ENCODE measurements around the gene P4HA3.

Gene P4HA3

GRCh38 chr11:74232311-74232950 lies 79.0 kb downstream of the P4HA3 start:
- Histone ChIP-seq H3K9me2 (replicated peaks; ENCODE audit: control insufficient read depth, low read length) (no peaks in the 10 kb centered on the region), H3K4me3 (ENCODE audit: low read length) (no peak overlapping the region), H3K9me3 (ENCODE audit: control insufficient read depth, insufficient read depth, low read length) (no peaks in the 10 kb centered on the region), H4K20me1 (ENCODE audit: control insufficient read depth, insufficient read depth, low read depth, low read length) (no peaks in the 10 kb centered on the region), H3F3A (ENCODE audit: control insufficient read depth, insufficient read depth) (no peaks in the 10 kb centered on the region), H3K36me3 (ENCODE audit: control insufficient read depth, low read length) (peaks cover 54% of the 10 kb centered on the region), H3K27ac (ENCODE audit: low read depth, low read length) (no peak overlapping the region), H3K4me1 (ENCODE audit: control insufficient read depth, low read length) (no peaks in the 10 kb centered on the region), H3K4me2 (ENCODE audit: low read length) (no peak overlapping the region), H3K79me2 (ENCODE audit: control insufficient read depth, low read length) (no peaks in the 10 kb centered on the region), H3K27me3 (ENCODE audit: control insufficient read depth, low read length) (no peaks in the 10 kb centered on the region)
- TF ChIP-seq EZH2phosphoT487 (IDR thresholded peaks at IDR 0.05; ENCODE audit: borderline replicate concordance, low read length), result no peak
- TF ChIP-seq CTCF (IDR thresholded peaks at IDR 0.05; ENCODE audit: low read depth, low read length, poor library complexity, severe bottlenecking), result no peak

GRCh38 chr11:74226907-74227306 lies 84.5 kb downstream of the P4HA3 start:
- Histone ChIP-seq H3K4me1 (ENCODE audit: control insufficient read depth, low read length) (no peaks in the 10 kb centered on the region), H3K9me3 (ENCODE audit: control insufficient read depth, insufficient read depth, low read length) (no peaks in the 10 kb centered on the region; the same call in 1 of the 2 replicates), H3K9me2 (replicated peaks; ENCODE audit: control insufficient read depth, low read length) (no peaks in the 10 kb centered on the region), H3K27me3 (ENCODE audit: control insufficient read depth, low read length) (no peaks in the 10 kb centered on the region), H3K4me2 (ENCODE audit: low read length) (no peak overlapping the region), H3K4me3 (ENCODE audit: low read length) (no peak overlapping the region), H3K27ac (ENCODE audit: low read depth, low read length) (no peak overlapping the region), H4K20me1 (ENCODE audit: control insufficient read depth, insufficient read depth, low read depth, low read length) (no peaks in the 10 kb centered on the region), H3K36me3 (ENCODE audit: control insufficient read depth, low read length) (peaks cover 34% of the 10 kb centered on the region), H3K79me2 (ENCODE audit: control insufficient read depth, low read length) (no peaks in the 10 kb centered on the region), H3F3A (ENCODE audit: control insufficient read depth, insufficient read depth) (no peaks in the 10 kb centered on the region)
- TF ChIP-seq EZH2phosphoT487 (IDR thresholded peaks at IDR 0.05; ENCODE audit: borderline replicate concordance, low read length) (no peak), CTCF (IDR thresholded peaks at IDR 0.05; ENCODE audit: low read depth, low read length, poor library complexity, severe bottlenecking) (no peak)

GRCh38 chr11:74225565-74225964 lies 85.9 kb downstream of the P4HA3 start:
- Histone ChIP-seq H3K9me2 (replicated peaks; ENCODE audit: control insufficient read depth, low read length) (no peaks in the 10 kb centered on the region), H4K20me1 (ENCODE audit: control insufficient read depth, insufficient read depth, low read depth, low read length) (no peaks in the 10 kb centered on the region), H3K79me2 (ENCODE audit: control insufficient read depth, low read length) (no peaks in the 10 kb centered on the region), H3K27ac (ENCODE audit: low read depth, low read length) (no peak overlapping the region), H3K4me1 (ENCODE audit: control insufficient read depth, low read length) (no peaks in the 10 kb centered on the region), H3F3A (ENCODE audit: control insufficient read depth, insufficient read depth) (no peaks in the 10 kb centered on the region), H3K4me3 (ENCODE audit: low read length) (no peak overlapping the region), H3K4me2 (ENCODE audit: low read length) (no peak overlapping the region), H3K36me3 (ENCODE audit: control insufficient read depth, low read length) (peaks cover 21% of the 10 kb centered on the region), H3K9me3 (ENCODE audit: control insufficient read depth, insufficient read depth, low read length) (no peaks in the 10 kb centered on the region; the same call in 1 of the 2 replicates), H3K27me3 (ENCODE audit: control insufficient read depth, low read length) (no peaks in the 10 kb centered on the region)
- TF ChIP-seq EZH2phosphoT487 (IDR thresholded peaks at IDR 0.05; ENCODE audit: borderline replicate concordance, low read length) (no peak), CTCF (IDR thresholded peaks at IDR 0.05; ENCODE audit: low read depth, low read length, poor library complexity, severe bottlenecking) (no peak)

Data from DOHH2 (cell line).